Measurements from ENCODE around the gene ADAR. TPM values are rescaled to one million over a fixed set of nuclear protein-coding genes. Genes with fewer than 3 reads are reported as not detected.

The ADAR gene
- total RNA-seq, 1 experiment from 2014 or later, result 104 TPM

DNA sequence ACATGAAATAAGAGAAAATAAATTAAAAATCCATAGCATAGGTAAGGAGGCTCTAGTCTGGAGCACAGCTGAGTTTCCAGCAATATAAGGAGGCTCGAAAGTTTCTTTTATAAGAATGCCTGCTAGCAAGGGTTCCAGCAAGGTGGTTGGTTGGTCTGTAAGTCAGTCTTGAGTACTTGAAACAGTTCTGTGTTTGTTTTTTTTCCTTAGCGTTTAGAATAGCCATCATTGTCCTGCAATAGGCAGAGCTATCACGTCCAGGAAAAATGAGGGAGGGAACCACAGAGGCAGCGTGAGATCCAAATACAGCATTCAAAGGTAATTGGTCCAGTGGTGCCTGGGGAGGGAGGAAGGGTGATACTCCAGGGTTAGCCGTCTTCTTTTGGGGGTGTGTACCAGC lies 57.9 kb downstream of the ADAR start:
- DNase-seq, result no peak
- Histone ChIP-seq H3K36me3 (peaks cover 55% of the 10 kb centered on the region), H3K9me3 (replicated peaks) (no peaks in the 10 kb centered on the region)

GRCh38 chr1:154549202-154549770 lies 58.7 kb downstream of the ADAR start:
- Histone ChIP-seq H3K27ac (no peak overlapping the region), H3K9me3 (replicated peaks) (no peaks in the 10 kb centered on the region), H3K4me1 (peaks cover 2% of the 10 kb centered on the region; the same call in 1 of the 2 replicates), H3K4me3 (no peak overlapping the region), H3K36me3 (peaks cover 47% of the 10 kb centered on the region), H3K27me3 (no peaks in the 10 kb centered on the region)
- no peak for DNase-seq

More for the DNA sequence above, 57.9 kb downstream of the ADAR start:
- no peaks in the 10 kb centered on the region for H3K27me3 ChIP-seq
- peaks cover 2% of the 10 kb centered on the region; the same call in 1 of the 2 replicates for H3K4me1 ChIP-seq
- no peak overlapping the region for H3K4me3 ChIP-seq
- H3K27ac ChIP-seq, result no peak overlapping the region

GRCh38 chr1:154548028-154548427 lies 60.0 kb downstream of the ADAR start:
- no peaks in the 10 kb centered on the region; the same call in 1 of the 2 replicates for H3K4me1 ChIP-seq
- no peak for DNase-seq
- H3K4me3 ChIP-seq, result no peak overlapping the region
- no peak overlapping the region for H3K27ac ChIP-seq
- H3K9me3 ChIP-seq (replicated peaks), result no peaks in the 10 kb centered on the region
- no peaks in the 10 kb centered on the region for H3K27me3 ChIP-seq
- peaks cover 35% of the 10 kb centered on the region for H3K36me3 ChIP-seq

- Histone ChIP-seq H3K27me3 (peaks cover 3% of the 10 kb centered on the region; the same call in 1 of the 2 replicates), H3K4me3 (no peak overlapping the region), H3K27ac (no peak overlapping the region), H3K9me3 (replicated peaks) (no peaks in the 10 kb centered on the region), H3K36me3 (peaks cover 27% of the 10 kb centered on the region), H3K4me1 (no peaks in the 10 kb centered on the region)
- DNase-seq, result no peak
Measured at GRCh38 chr1:154547105-154547732, 60.8 kb downstream of the ADAR start.

- H3K4me3 ChIP-seq, result no peak overlapping the region
- H3K9me3 ChIP-seq (replicated peaks), result no peaks in the 10 kb centered on the region
- no peaks in the 10 kb centered on the region for H3K4me1 ChIP-seq
- H3K27me3 ChIP-seq, result peaks cover 6% of the 10 kb centered on the region; the same call in 1 of the 2 replicates
- H3K27ac ChIP-seq, result no peak overlapping the region
- H3K36me3 ChIP-seq, result peaks cover 20% of the 10 kb centered on the region
- peak; percentile 55 to 76 for DNase-seq
Measured at GRCh38 chr1:154546264-154547063, 61.5 kb downstream of the ADAR start.

- no peak overlapping the region for H3K27ac ChIP-seq
- peaks cover 12% of the 10 kb centered on the region; the same call in 1 of the 2 replicates for H3K27me3 ChIP-seq
- no peaks in the 10 kb centered on the region for H3K36me3 ChIP-seq
- no peaks in the 10 kb centered on the region for H3K9me3 ChIP-seq (replicated peaks)
- no peak for DNase-seq
- no peaks in the 10 kb centered on the region for H3K4me1 ChIP-seq
- H3K4me3 ChIP-seq, result no peak overlapping the region
Measured at GRCh38 chr1:154541231-154541630, 66.8 kb downstream of the ADAR start.

GRCh38 chr1:154539486-154540483 lies 68.2 kb downstream of the ADAR start:
- Histone ChIP-seq H3K4me3 (no peak overlapping the region), H3K27me3 (peaks cover 12% of the 10 kb centered on the region; the same call in 1 of the 2 replicates), H3K4me1 (no peaks in the 10 kb centered on the region), H3K36me3 (no peaks in the 10 kb centered on the region), H3K9me3 (replicated peaks) (no peaks in the 10 kb centered on the region), H3K27ac (no peak overlapping the region)
- DNase-seq, result no peak

DNA sequence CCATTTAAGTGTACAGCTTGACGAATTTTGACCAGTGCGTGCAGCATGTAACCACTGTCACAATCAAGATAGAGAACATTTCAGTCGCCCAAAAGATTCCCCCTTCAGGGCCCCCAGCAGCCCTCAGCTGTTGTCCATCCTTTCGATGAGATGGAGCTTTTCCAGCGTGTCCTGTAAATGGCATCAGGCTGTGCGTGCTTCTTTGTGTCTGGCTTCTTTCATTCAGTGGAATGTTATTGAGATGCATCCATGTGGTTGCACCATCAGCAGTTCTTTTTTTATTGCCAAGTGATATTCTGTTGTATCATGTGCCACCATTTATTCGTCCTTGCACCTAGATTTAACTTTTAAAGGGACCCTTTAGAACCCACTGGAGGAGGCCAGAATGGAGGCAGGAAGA lies 71.4 kb downstream of the ADAR start:
- no peak overlapping the region for H3K27ac ChIP-seq
- no peaks in the 10 kb centered on the region for H3K36me3 ChIP-seq
- H3K4me1 ChIP-seq, result no peaks in the 10 kb centered on the region
- H3K9me3 ChIP-seq (replicated peaks), result no peaks in the 10 kb centered on the region
- H3K4me3 ChIP-seq, result no peak overlapping the region
- DNase-seq, result no peak
- H3K27me3 ChIP-seq, result 0 out of 2 replicates have a peak, but pooled peaks cover 7% of the 10 kb centered on the region

- Histone ChIP-seq H3K27me3 (no peaks in the 10 kb centered on the region), H3K9me3 (replicated peaks) (no peaks in the 10 kb centered on the region), H3K27ac (no peak overlapping the region), H3K4me3 (no peak overlapping the region), H3K36me3 (no peaks in the 10 kb centered on the region), H3K4me1 (no peaks in the 10 kb centered on the region)
- peak; percentile 19 to 54 for DNase-seq
Measured at GRCh38 chr1:154533952-154534844, 73.8 kb downstream of the ADAR start.

Other genes with a start within 250 kb of the ADAR start
- gene IL6R, start 202.8 kb downstream of the ADAR start, total RNA-seq (2014; rRNA removed; shearing (Covaris generic)), result 0.53 and 1.1 TPM in 2 replicates
- gene TDRD10, start 106.0 kb downstream of the ADAR start, total RNA-seq (2014; rRNA removed; shearing (Covaris generic)), result not detected in 2 replicates
- gene SHE, start 105.8 kb downstream of the ADAR start, total RNA-seq (2014; rRNA removed; shearing (Covaris generic)), result 0.02 TPM in 1 of 2 replicates, not detected in the other
- gene UBE2Q1, start 49.5 kb downstream of the ADAR start, total RNA-seq (2014; rRNA removed; shearing (Covaris generic)), result 30.2 and 32.6 TPM in 2 replicates
- gene CHRNB2, start 40.4 kb downstream of the ADAR start, total RNA-seq (2014; rRNA removed; shearing (Covaris generic)), result 0.08 TPM in 2 replicates